Measurements from ENCODE around the gene NINJ1. TPM values are rescaled to one million over a fixed set of nuclear protein-coding genes. Genes with fewer than 3 reads are reported as not detected.

NINJ1 gene
- total and polyA plus RNA-seq, 5 donors from 2014 or later: 68.5 to 144 (median 75.4) TPM

DNA sequence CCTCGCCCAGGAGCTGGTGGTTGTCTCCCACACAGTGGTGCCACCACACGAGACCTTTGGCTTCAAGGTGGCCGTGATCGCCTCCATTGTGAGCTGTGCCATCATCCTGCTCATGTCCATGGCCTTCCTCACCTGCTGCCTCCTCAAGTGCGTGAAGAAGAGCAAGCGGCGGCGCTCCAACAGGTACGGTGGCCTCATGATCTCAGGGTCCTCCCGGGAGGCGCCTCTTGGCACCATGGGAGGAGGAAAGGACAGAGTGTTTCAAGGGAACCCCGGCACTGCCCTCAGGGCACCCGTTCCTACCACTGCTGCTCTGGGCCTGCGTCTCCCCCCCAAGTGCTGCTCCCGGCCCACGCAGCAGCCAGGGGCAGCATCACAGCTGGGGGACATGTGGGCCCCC, 56.2 kb downstream of the NINJ1 start:
- H3K27ac ChIP-seq (ENCODE audit: insufficient read depth, low read length, poor library complexity, severe bottlenecking): no peak overlapping the region
- Mint-ChIP-seq H3K27ac (peak overlapping the region in 1 of 3 donors; percentile 62), H3K36me3 (peaks cover 32% of the 10 kb centered on the region), H3K4me1 (peaks cover 5 to 63% (median 18%) of the 10 kb centered on the region in 4 donors), H3K9me3 (no peaks in the 10 kb centered on the region), H3K27me3 (no peaks in the 10 kb centered on the region), H3K4me3 (no peak overlapping the region)
- peaks cover 11% of the 10 kb centered on the region for H3K4me1 ChIP-seq (ENCODE audit: control insufficient read depth, insufficient read depth, low read length, poor library complexity, severe bottlenecking)
- H3K9me3 ChIP-seq (ENCODE audit: control insufficient read depth in 2 of 2, low read length in 2 of 2): no peaks in the 10 kb centered on the region
- peaks cover 64% of the 10 kb centered on the region for H3K36me3 ChIP-seq (ENCODE audit: control insufficient read depth, insufficient read depth, low read length)
- no peaks in the 10 kb centered on the region for H3K27me3 ChIP-seq (ENCODE audit: control insufficient read depth, insufficient read depth, low read length)
- ATAC-seq (ENCODE audit: low read depth in 2 of 2) (no peak), DNase-seq (no peak)
- no peak overlapping the region for H3K4me3 ChIP-seq (ENCODE audit: low read depth, low read length)

DNA sequence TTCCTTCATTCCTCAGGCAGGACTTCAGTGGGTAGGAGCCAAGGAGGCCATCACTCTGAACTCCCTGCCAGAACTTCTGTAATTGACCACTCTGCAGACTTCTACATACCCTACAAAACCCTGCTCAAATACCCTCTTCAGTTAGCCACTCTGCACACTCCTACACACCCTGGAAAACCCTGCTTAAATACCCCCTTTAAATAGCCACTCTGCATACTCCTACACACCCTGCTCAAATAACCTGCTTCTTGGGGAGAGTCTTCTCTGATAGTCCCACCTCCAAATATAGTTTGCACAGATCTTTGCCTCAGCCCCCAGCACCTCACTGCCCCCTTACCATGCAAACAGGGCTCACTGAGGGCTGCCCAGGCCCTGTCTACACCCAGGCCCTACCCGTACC, 56.7 kb downstream of the NINJ1 start:
- peak overlapping the region in 2 of 3 donors; percentile 62 to 88 for H3K27ac Mint-ChIP-seq
- H3K4me1 Mint-ChIP-seq: peaks cover 5 to 63% (median 22%) of the 10 kb centered on the region in 4 donors

GRCh38 chr9:93076792-93077128, 57.3 kb downstream of the NINJ1 start:
- ATAC-seq (ENCODE audit: low read depth in 2 of 2): no peak
- H3K27ac ChIP-seq (ENCODE audit: insufficient read depth, low read length, poor library complexity, severe bottlenecking): no peak overlapping the region

More for the DNA sequence above, 56.7 kb downstream of the NINJ1 start:
- H3K36me3 Mint-ChIP-seq: peaks cover 35% of the 10 kb centered on the region
- H3K27me3 Mint-ChIP-seq: no peaks in the 10 kb centered on the region
- peaks cover 10% of the 10 kb centered on the region for H3K4me1 ChIP-seq (ENCODE audit: control insufficient read depth, insufficient read depth, low read length, poor library complexity, severe bottlenecking)
- ATAC-seq (ENCODE audit: low read depth in 2 of 2): no peak
- H3K36me3 ChIP-seq (ENCODE audit: control insufficient read depth, insufficient read depth, low read length): peaks cover 66% of the 10 kb centered on the region
- no peak overlapping the region for H3K4me3 Mint-ChIP-seq
- no peak overlapping the region for H3K4me3 ChIP-seq (ENCODE audit: low read depth, low read length)
- H3K27me3 ChIP-seq (ENCODE audit: control insufficient read depth, insufficient read depth, low read length): no peaks in the 10 kb centered on the region
- H3K9me3 ChIP-seq (ENCODE audit: control insufficient read depth in 2 of 2, low read length in 2 of 2): no peaks in the 10 kb centered on the region
- no peaks in the 10 kb centered on the region for H3K9me3 Mint-ChIP-seq
- no peak overlapping the region for H3K27ac ChIP-seq (ENCODE audit: insufficient read depth, low read length, poor library complexity, severe bottlenecking)
- no peak for DNase-seq

DNA sequence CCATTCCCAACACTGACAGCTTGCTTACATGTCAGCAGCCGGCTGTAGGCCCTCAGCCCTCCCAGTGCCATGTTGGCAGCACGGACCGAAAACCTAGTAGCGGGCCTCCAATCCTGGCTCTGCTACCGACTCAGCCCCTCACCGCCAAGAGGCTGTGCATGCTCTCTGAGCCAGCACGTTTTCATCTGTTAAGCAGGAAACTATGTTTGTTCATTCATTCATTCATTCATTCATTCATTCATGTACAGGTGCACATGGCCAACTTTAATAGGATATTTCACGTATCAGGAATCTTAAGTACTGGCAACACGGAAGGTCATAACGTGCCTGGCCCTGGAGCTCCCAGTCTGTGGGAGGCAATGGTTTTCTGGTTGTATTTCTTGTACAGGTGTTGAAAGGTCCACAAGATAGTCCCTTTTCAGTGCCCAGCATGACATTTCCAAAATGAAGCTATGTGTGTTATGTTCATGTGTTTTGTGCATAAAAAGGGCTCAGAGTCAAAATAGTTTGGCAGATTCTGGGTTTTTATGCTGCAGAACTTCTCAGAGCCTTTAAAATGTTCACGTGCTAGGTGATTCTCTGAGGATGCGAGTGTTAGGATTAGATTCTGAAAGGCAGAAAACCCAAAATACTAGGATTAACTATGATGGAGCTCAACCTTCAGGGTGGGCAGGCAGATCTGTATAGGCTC, 57.8 kb downstream of the NINJ1 start:
- Mint-ChIP-seq H3K4me3 (no peak overlapping the region), H3K9me3 (no peaks in the 10 kb centered on the region), H3K36me3 (peaks cover 33% of the 10 kb centered on the region), H3K27ac (peak overlapping the region in 1 of 3 donors; percentile 63), H3K4me1 (peaks cover 8 to 64% (median 22%) of the 10 kb centered on the region in 4 donors), H3K27me3 (no peaks in the 10 kb centered on the region)
- H3K9me3 ChIP-seq (ENCODE audit: control insufficient read depth in 2 of 2, low read length in 2 of 2): no peaks in the 10 kb centered on the region
- H3K27ac ChIP-seq (ENCODE audit: insufficient read depth, low read length, poor library complexity, severe bottlenecking): no peak overlapping the region
- no peak overlapping the region for H3K4me3 ChIP-seq (ENCODE audit: low read depth, low read length)
- ATAC-seq (ENCODE audit: low read depth in 2 of 2) (no peak), DNase-seq (no peak)
- H3K4me1 ChIP-seq (ENCODE audit: control insufficient read depth, insufficient read depth, low read length, poor library complexity, severe bottlenecking): peaks cover 18% of the 10 kb centered on the region
- peaks cover 68% of the 10 kb centered on the region for H3K36me3 ChIP-seq (ENCODE audit: control insufficient read depth, insufficient read depth, low read length)
- H3K27me3 ChIP-seq (ENCODE audit: control insufficient read depth, insufficient read depth, low read length): no peaks in the 10 kb centered on the region

More at GRCh38 chr9:93076792-93077128, 57.3 kb downstream of the NINJ1 start:
- Mint-ChIP-seq H3K27me3 (no peaks in the 10 kb centered on the region), H3K9me3 (no peaks in the 10 kb centered on the region), H3K4me1 (peaks cover 5 to 65% (median 22%) of the 10 kb centered on the region in 4 donors), H3K27ac (no peak overlapping the region), H3K36me3 (peaks cover 32% of the 10 kb centered on the region), H3K4me3 (no peak overlapping the region)
- H3K4me3 ChIP-seq (ENCODE audit: low read depth, low read length): no peak overlapping the region
- H3K36me3 ChIP-seq (ENCODE audit: control insufficient read depth, insufficient read depth, low read length): peaks cover 68% of the 10 kb centered on the region
- H3K4me1 ChIP-seq (ENCODE audit: control insufficient read depth, insufficient read depth, low read length, poor library complexity, severe bottlenecking): peaks cover 15% of the 10 kb centered on the region
- DNase-seq: no peak
- H3K9me3 ChIP-seq (ENCODE audit: control insufficient read depth in 2 of 2, low read length in 2 of 2): no peaks in the 10 kb centered on the region
- no peaks in the 10 kb centered on the region for H3K27me3 ChIP-seq (ENCODE audit: control insufficient read depth, insufficient read depth, low read length)

GRCh38 chr9:93072383-93072795, 61.7 kb downstream of the NINJ1 start:
- H3K4me3 Mint-ChIP-seq: peak overlapping the region in 2 of 4 donors; percentile 33 to 50

More at GRCh38 chr9:93072383-93072795, 61.7 kb downstream of the NINJ1 start:
- ATAC-seq (ENCODE audit: low read depth in 2 of 2): no peak
- H3K4me3 ChIP-seq (ENCODE audit: low read depth, low read length): no peak overlapping the region
- no peaks in the 10 kb centered on the region for H3K9me3 ChIP-seq (ENCODE audit: control insufficient read depth in 2 of 2, low read length in 2 of 2)
- Mint-ChIP-seq H3K36me3 (peaks cover 39% of the 10 kb centered on the region), H3K4me1 (peaks cover 32 to 89% (median 41%) of the 10 kb centered on the region in 4 donors), H3K27me3 (no peaks in the 10 kb centered on the region), H3K9me3 (no peaks in the 10 kb centered on the region), H3K27ac (peak overlapping the region; percentile 64 to 94 (median 81))
- DNase-seq: no peak
- peak overlapping the region; percentile 28 for H3K27ac ChIP-seq (ENCODE audit: insufficient read depth, low read length, poor library complexity, severe bottlenecking)
- H3K4me1 ChIP-seq (ENCODE audit: control insufficient read depth, insufficient read depth, low read length, poor library complexity, severe bottlenecking): peaks cover 29% of the 10 kb centered on the region
- H3K36me3 ChIP-seq (ENCODE audit: control insufficient read depth, insufficient read depth, low read length): peaks cover 62% of the 10 kb centered on the region
- H3K27me3 ChIP-seq (ENCODE audit: control insufficient read depth, insufficient read depth, low read length): no peaks in the 10 kb centered on the region

Other genes with a start within 250 kb of the NINJ1 start
- gene FGD3, start 186.7 kb downstream of the NINJ1 start, total RNA-seq: 188 TPM
- 100 to 1,000 TPM in 1 of 4 donors, 10 to 100 TPM in 3; 71.6 to 105 (median 87.2) TPM for gene FGD3, start 186.7 kb downstream of the NINJ1 start, polyA plus RNA-seq
- 68.7 TPM for gene SUSD3, start 75.5 kb downstream of the NINJ1 start, total RNA-seq
- gene SUSD3, start 75.5 kb downstream of the NINJ1 start, polyA plus RNA-seq: 100 to 1,000 TPM; 187 to 229 (median 210) TPM
- 60.0 TPM for gene CARD19, start 38.0 kb downstream of the NINJ1 start, total RNA-seq
- 10 to 100 TPM; 64.8 to 89.1 (median 75.3) TPM for gene CARD19, start 38.0 kb downstream of the NINJ1 start, polyA plus RNA-seq
- 0.22 TPM for gene WNK2, start 49.9 kb upstream of the NINJ1 start, total RNA-seq
- not detected for gene WNK2, start 49.9 kb upstream of the NINJ1 start, polyA plus RNA-seq